Osteocyte (in vitro differentiated cells): ENCODE data around the gene S1PR2. TPM values are rescaled to one million over a fixed set of nuclear protein-coding genes. Genes with fewer than 3 reads are reported as not detected.
"Not testable (repeated sequence)": the region's sequence is repeated elsewhere in the genome, so short reads cannot be mapped to it uniquely, and the experiment has no call there.

ENCODE experiments used
- DNase-seq: peaks from one replicate; pipeline ENCODE4 v3.0.0; 2021; ENCODE audit warnings: mixed read lengths; ENCODE audit not compliant: unreplicated experiment; ENCODE audit errors: extremely low spot score
- H3K27ac Mint-ChIP-seq: one replicate; pipeline ENCODE4 v1.8.0; 2021; ENCODE audit warnings: mild to moderate bottlenecking, mixed read lengths; ENCODE audit not compliant: unreplicated experiment
- H3K27me3 Mint-ChIP-seq: one replicate; pipeline ENCODE4 v1.8.0; 2021; ENCODE audit warnings: mixed read lengths; ENCODE audit not compliant: unreplicated experiment
- H3K36me3 Mint-ChIP-seq: one replicate; pipeline ENCODE4 v1.8.0; 2021; ENCODE audit warnings: mixed read lengths; ENCODE audit not compliant: unreplicated experiment
- H3K4me1 Mint-ChIP-seq: one replicate; pipeline ENCODE4 v1.8.0; 2021; ENCODE audit warnings: mixed read lengths; ENCODE audit not compliant: unreplicated experiment
- H3K4me3 Mint-ChIP-seq: one replicate; pipeline ENCODE4 v1.8.0; 2021; ENCODE audit warnings: mild to moderate bottlenecking, moderate library complexity, mixed read lengths; ENCODE audit not compliant: unreplicated experiment
- H3K9me3 Mint-ChIP-seq: one replicate; pipeline ENCODE4 v1.8.0; 2021; ENCODE audit warnings: mixed read lengths; ENCODE audit not compliant: unreplicated experiment
- microRNA-seq: library from miRNA; unstranded; fragments of <30 nt; microRNA quantifications from one replicate; pipeline ENCODE4 v1.1.0, GENCODE V29; 2020; ENCODE audit not compliant: unreplicated experiment
- total RNA-seq: library from RNA; stranded (reverse); gene quantifications from 2 replicates; pipeline ENCODE4 v1.2.1, GENCODE V29; 2021
- TF ChIP-seq, protein P1 (sequence below): fragments of 200-600 bp; sonication (generic); IDR thresholded peaks from 2 replicates; pipeline ENCODE4 v1.5.0; 2021; ENCODE audit warnings: antibody characterized with exemption, mild to moderate bottlenecking, moderate library complexity

S1PR2 gene
- total RNA-seq, 1 donor from 2014 or later, result 23.6 TPM

- no peak overlapping the region for H3K4me3 Mint-ChIP-seq
- H3K27ac Mint-ChIP-seq, result no peak overlapping the region
- no peaks in the 10 kb centered on the region for H3K4me1 Mint-ChIP-seq
- DNase-seq, result no peak
- H3K27me3 Mint-ChIP-seq, result no peaks in the 10 kb centered on the region
- peaks cover 3% of the 10 kb centered on the region for H3K36me3 Mint-ChIP-seq
- H3K9me3 Mint-ChIP-seq, result no peaks in the 10 kb centered on the region
- TF ChIP-seq, protein P1, sequence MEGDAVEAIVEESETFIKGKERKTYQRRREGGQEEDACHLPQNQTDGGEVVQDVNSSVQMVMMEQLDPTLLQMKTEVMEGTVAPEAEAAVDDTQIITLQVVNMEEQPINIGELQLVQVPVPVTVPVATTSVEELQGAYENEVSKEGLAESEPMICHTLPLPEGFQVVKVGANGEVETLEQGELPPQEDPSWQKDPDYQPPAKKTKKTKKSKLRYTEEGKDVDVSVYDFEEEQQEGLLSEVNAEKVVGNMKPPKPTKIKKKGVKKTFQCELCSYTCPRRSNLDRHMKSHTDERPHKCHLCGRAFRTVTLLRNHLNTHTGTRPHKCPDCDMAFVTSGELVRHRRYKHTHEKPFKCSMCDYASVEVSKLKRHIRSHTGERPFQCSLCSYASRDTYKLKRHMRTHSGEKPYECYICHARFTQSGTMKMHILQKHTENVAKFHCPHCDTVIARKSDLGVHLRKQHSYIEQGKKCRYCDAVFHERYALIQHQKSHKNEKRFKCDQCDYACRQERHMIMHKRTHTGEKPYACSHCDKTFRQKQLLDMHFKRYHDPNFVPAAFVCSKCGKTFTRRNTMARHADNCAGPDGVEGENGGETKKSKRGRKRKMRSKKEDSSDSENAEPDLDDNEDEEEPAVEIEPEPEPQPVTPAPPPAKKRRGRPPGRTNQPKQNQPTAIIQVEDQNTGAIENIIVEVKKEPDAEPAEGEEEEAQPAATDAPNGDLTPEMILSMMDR, result no peak
Observed at GRCh38 chr19:10182847-10183246, 48.3 kb downstream of the S1PR2 start.

- H3K27ac Mint-ChIP-seq, result no peak overlapping the region
- H3K4me1 Mint-ChIP-seq, result no peaks in the 10 kb centered on the region
- H3K9me3 Mint-ChIP-seq, result no peaks in the 10 kb centered on the region
- H3K4me3 Mint-ChIP-seq, result no peak overlapping the region
- TF ChIP-seq, protein P1, result no peak
- peaks cover 5% of the 10 kb centered on the region for H3K36me3 Mint-ChIP-seq
- no peak for DNase-seq
- H3K27me3 Mint-ChIP-seq, result no peaks in the 10 kb centered on the region
Observed at GRCh38 chr19:10182076-10182475, 49.1 kb downstream of the S1PR2 start.

- Mint-ChIP-seq H3K27ac (no peak overlapping the region), H3K4me1 (no peaks in the 10 kb centered on the region), H3K4me3 (no peak overlapping the region), H3K36me3 (peaks cover 10% of the 10 kb centered on the region), H3K27me3 (no peaks in the 10 kb centered on the region), H3K9me3 (no peaks in the 10 kb centered on the region)
- TF ChIP-seq, protein P1, result no peak
- DNase-seq, result no peak
Observed at GRCh38 chr19:10180459-10180858, 50.7 kb downstream of the S1PR2 start.

DNA sequence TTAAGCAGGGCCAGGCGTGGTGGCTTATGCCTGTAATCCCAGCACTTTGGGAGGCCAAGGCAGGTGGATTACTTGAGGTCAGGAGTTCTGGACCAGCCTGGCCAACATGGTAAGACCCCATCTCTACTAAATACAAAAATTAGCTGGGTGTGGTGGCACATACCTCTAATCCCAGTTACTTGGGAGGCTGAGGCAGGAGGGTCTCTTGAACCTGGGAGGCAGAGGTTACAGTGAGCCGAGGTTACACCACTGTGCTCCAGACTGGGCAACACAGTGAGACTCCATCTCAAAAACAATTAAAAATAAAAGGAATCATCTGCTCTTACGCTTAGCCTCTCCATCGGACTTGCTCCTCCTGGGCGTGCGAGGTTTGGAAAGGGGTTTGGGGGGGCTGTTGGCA is 51.1 kb downstream of the S1PR2 start:
- H3K36me3 Mint-ChIP-seq, result peaks cover 12% of the 10 kb centered on the region
- not testable (repeated sequence) for H3K4me1 Mint-ChIP-seq, H3K4me3 Mint-ChIP-seq, H3K27me3 Mint-ChIP-seq, DNase-seq, H3K27ac Mint-ChIP-seq, H3K9me3 Mint-ChIP-seq

GRCh38 chr19:10173527-10173926 is 57.6 kb downstream of the S1PR2 start:
- no peak for DNase-seq
- H3K4me3 Mint-ChIP-seq, result no peak overlapping the region
- no peaks in the 10 kb centered on the region for H3K4me1 Mint-ChIP-seq
- no peaks in the 10 kb centered on the region for H3K27me3 Mint-ChIP-seq
- no peaks in the 10 kb centered on the region for H3K9me3 Mint-ChIP-seq
- peaks cover 27% of the 10 kb centered on the region for H3K36me3 Mint-ChIP-seq
- TF ChIP-seq, protein P1, result no peak
- H3K27ac Mint-ChIP-seq, result peak overlapping the region; percentile 39

Small RNA genes within 50 kb of the gene (microRNA-seq; reads per million reads assigned to microRNA genes)
- not detected for gene MIR4322

Other genes starting within 250 kb of the S1PR2 start
- gene COL5A3, start 220.8 kb downstream of the S1PR2 start, total RNA-seq, result 68.7 and 80.9 TPM in 2 replicates
- gene RDH8, start 217.8 kb downstream of the S1PR2 start, total RNA-seq, result not detected in 2 replicates
- 35.9 and 38.7 TPM in 2 replicates for gene SHFL, start 145.0 kb downstream of the S1PR2 start, total RNA-seq
- 0.18 and 0.21 TPM in 2 replicates for gene ANGPTL6, start 128.7 kb downstream of the S1PR2 start, total RNA-seq
- 34.4 and 40.9 TPM in 2 replicates for gene PPAN, start 125.0 kb downstream of the S1PR2 start, total RNA-seq
- gene P2RY11, start 119.6 kb downstream of the S1PR2 start, total RNA-seq, result 11.8 and 15.7 TPM in 2 replicates
- gene EIF3G, start 111.4 kb downstream of the S1PR2 start, total RNA-seq, result 209 and 217 TPM in 2 replicates
- gene DNMT1, start 36.4 kb downstream of the S1PR2 start, total RNA-seq, result 82.3 and 87.2 TPM in 2 replicates
- 53.4 and 57.0 TPM in 2 replicates for gene MRPL4, start 20.9 kb upstream of the S1PR2 start, total RNA-seq
- 31.8 and 35.5 TPM in 2 replicates for gene ICAM1, start 39.8 kb upstream of the S1PR2 start, total RNA-seq
- gene ICAM4, start 55.6 kb upstream of the S1PR2 start, total RNA-seq, result not detected in 2 replicates
- 1.7 and 2.0 TPM in 2 replicates for gene ICAM5, start 58.6 kb upstream of the S1PR2 start, total RNA-seq
- 6.8 and 7.6 TPM in 2 replicates for gene ZGLP1, start 78.5 kb upstream of the S1PR2 start, total RNA-seq
- gene FDX2, start 84.7 kb upstream of the S1PR2 start, total RNA-seq, result 21.5 and 27.4 TPM in 2 replicates
- 36.8 and 45.8 TPM in 2 replicates for gene RAVER1, start 102.2 kb upstream of the S1PR2 start, total RNA-seq
- 7.2 and 9.8 TPM in 2 replicates for gene ICAM3, start 108.3 kb upstream of the S1PR2 start, total RNA-seq
- gene TYK2, start 149.2 kb upstream of the S1PR2 start, total RNA-seq, result 117 and 136 TPM in 2 replicates
- 143 and 148 TPM in 2 replicates for gene CDC37, start 172.2 kb upstream of the S1PR2 start, total RNA-seq
- 12.4 and 12.7 TPM in 2 replicates for gene PDE4A, start 189.2 kb upstream of the S1PR2 start, total RNA-seq